Measurements from ENCODE around the gene TDP1.

TDP1 gene

GRCh38 chr14:90003526-90004307 is 48.0 kb downstream of the TDP1 start:
- no peak for TF ChIP-seq REST (IDR thresholded peaks at IDR 0.05; ENCODE audit: insufficient read depth in 1 of 2, low read depth in 2 of 2, low read length in 2 of 2)

- TF ChIP-seq FOXP2 (optimal IDR thresholded peaks at IDR 0.05; ENCODE audit: borderline replicate concordance, extremely low read depth, extremely low read length, insufficient read depth) (no peak), TAF1 (IDR thresholded peaks at IDR 0.05; ENCODE audit: borderline replicate concordance, insufficient read depth, low read length) (no peak), REST (IDR thresholded peaks at IDR 0.05; ENCODE audit: insufficient read depth in 1 of 2, low read depth in 2 of 2, low read length in 2 of 2) (no peak), SIN3A (IDR thresholded peaks at IDR 0.05; ENCODE audit: borderline replicate concordance, insufficient read depth, low read length) (no peak), POLR2AphosphoS5 (IDR thresholded peaks at IDR 0.05; ENCODE audit: low read depth, low read length) (no peak)
Observed at GRCh38 chr14:90005441-90005840, 49.7 kb downstream of the TDP1 start.

GRCh38 chr14:90005939-90006530 is 50.3 kb downstream of the TDP1 start:
- TF ChIP-seq FOXP2 (optimal IDR thresholded peaks at IDR 0.05; ENCODE audit: borderline replicate concordance, extremely low read depth, extremely low read length, insufficient read depth) (no peak), TAF1 (IDR thresholded peaks at IDR 0.05; ENCODE audit: borderline replicate concordance, insufficient read depth, low read length) (no peak), SIN3A (IDR thresholded peaks at IDR 0.05; ENCODE audit: borderline replicate concordance, insufficient read depth, low read length) (no peak), REST (IDR thresholded peaks at IDR 0.05; ENCODE audit: insufficient read depth in 1 of 2, low read depth in 2 of 2, low read length in 2 of 2) (no peak), POLR2AphosphoS5 (IDR thresholded peaks at IDR 0.05; ENCODE audit: low read depth, low read length) (no peak)

GRCh38 chr14:90017371-90017770 is 61.6 kb downstream of the TDP1 start:
- TF ChIP-seq POLR2AphosphoS5 (IDR thresholded peaks at IDR 0.05; ENCODE audit: low read depth, low read length), result no peak
- no peak for TF ChIP-seq REST (IDR thresholded peaks at IDR 0.05; ENCODE audit: insufficient read depth in 1 of 2, low read depth in 2 of 2, low read length in 2 of 2)

Measured in PFSK-1 (cell line).